ENCODE measurements around the gene GRHL1. TPM values are rescaled to one million over a fixed set of nuclear protein-coding genes. Genes with fewer than 3 reads are reported as not detected.

GRHL1 gene
- total RNA-seq, 4 donors from 2014 or later: 1.3 to 6.6 (median 1.5) TPM; not detected in 1

DNA sequence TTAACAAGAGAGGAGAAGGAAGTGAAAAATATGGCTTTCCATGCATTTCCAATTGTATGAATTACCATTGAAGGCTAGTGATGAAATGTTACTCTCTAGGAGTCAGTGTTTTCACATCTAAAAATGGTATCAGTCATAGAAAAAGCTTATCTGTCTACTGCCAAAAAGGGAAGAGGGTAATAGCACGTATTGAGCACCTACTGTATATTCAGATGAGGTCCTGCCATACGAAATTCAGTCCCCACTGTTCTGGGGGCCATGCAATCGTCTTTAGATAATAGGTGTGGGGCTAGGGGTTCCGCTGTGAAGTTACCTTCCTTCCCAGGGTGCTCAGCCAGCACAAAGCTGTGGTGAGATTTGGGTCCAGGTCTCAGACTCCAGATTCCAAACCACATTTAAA, 14.2 kb upstream of the GRHL1 start:
- no peak for TF ChIP-seq POLR2A (IDR thresholded peaks at IDR 0.05)
- TF ChIP-seq, protein P1, sequence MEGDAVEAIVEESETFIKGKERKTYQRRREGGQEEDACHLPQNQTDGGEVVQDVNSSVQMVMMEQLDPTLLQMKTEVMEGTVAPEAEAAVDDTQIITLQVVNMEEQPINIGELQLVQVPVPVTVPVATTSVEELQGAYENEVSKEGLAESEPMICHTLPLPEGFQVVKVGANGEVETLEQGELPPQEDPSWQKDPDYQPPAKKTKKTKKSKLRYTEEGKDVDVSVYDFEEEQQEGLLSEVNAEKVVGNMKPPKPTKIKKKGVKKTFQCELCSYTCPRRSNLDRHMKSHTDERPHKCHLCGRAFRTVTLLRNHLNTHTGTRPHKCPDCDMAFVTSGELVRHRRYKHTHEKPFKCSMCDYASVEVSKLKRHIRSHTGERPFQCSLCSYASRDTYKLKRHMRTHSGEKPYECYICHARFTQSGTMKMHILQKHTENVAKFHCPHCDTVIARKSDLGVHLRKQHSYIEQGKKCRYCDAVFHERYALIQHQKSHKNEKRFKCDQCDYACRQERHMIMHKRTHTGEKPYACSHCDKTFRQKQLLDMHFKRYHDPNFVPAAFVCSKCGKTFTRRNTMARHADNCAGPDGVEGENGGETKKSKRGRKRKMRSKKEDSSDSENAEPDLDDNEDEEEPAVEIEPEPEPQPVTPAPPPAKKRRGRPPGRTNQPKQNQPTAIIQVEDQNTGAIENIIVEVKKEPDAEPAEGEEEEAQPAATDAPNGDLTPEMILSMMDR (IDR thresholded peaks at IDR 0.05): no peak
- no peaks in the 10 kb centered on the region for H3K27me3 ChIP-seq
- no peak overlapping the region for H3K4me3 ChIP-seq
- DNase-seq: no peak
- no peaks in the 10 kb centered on the region for H3K4me1 ChIP-seq
- peaks cover 0 to 24% (median 0%) of the 10 kb centered on the region in 3 donors for H3K36me3 ChIP-seq
- no peak overlapping the region for H3K27ac ChIP-seq
- H3K9me3 ChIP-seq: no peaks in the 10 kb centered on the region

DNA sequence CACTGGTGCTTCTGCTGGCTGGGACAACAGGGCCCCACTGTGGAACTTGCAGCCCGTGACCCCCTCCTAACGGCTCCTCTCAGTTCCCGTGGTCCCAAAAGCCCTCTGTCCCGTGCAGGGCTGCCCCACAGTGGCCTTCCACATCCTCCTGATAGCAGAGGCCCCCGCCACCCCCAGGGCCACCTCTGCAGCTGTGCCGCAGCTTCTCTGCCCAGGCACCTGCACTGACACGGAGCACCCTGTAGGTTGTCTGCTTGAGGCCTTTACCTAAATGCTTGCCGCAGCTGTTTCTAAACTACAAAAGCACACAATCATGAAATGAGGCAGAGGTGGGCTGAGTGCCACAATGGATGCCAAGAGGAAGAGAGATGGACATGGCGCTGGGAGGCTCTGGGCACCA, 13.5 kb upstream of the GRHL1 start:
- Histone ChIP-seq H3K36me3 (peaks cover 0 to 18% (median 0%) of the 10 kb centered on the region in 3 donors), H3K27ac (no peak overlapping the region), H3K4me1 (no peaks in the 10 kb centered on the region), H3K27me3 (no peaks in the 10 kb centered on the region), H3K9me3 (no peaks in the 10 kb centered on the region), H3K4me3 (no peak overlapping the region)
- DNase-seq: no peak
- no peak for TF ChIP-seq POLR2A (IDR thresholded peaks at IDR 0.05)
- TF ChIP-seq, protein P1 (IDR thresholded peaks at IDR 0.05): no peak

DNA sequence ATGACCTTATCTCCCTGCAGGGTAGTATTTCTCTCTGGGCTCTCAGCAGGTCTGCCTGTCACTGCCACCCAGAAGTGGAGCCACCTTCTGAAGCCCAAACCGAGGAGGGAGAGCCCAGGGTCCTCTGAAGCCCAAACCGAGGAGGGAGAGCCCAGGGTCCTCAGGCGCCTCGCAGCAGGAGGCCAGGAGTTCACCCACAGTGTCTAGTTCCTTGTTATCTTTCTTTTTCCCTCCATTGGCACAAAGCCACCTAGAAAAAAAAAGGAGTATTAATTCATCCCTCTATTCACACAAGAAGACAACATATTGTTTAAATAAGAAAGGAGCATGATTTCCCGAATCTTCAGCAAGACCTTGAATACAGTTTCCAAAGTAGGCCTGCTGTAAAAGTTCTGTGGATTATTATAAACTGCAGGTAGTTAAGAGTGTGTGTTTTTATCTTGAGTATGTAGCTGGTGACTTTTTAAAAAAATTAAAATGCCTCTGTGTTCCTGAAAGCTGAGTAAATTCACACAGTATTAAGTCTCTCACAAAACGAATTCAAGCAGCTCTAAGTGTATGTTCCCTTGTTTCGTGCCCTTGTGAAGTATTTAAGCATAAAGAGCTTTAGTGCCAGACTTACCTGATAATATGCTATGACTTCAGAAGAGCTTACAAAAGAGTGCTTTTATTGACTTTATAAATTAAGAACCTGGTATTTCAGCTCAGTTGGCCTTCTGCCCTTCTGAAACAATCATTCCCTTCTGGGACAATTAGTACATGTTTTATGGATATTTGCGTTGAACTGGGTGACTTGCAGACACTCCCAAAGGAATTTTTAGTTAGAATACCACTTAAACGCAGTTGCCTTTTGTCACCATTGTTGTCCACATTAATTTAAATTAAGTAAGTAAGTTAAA, 11.7 kb upstream of the GRHL1 start:
- no peak overlapping the region for H3K4me3 ChIP-seq
- no peak for TF ChIP-seq POLR2A (IDR thresholded peaks at IDR 0.05)
- TF ChIP-seq, protein P1 (IDR thresholded peaks at IDR 0.05): no peak
- peaks cover 0 to 4% (median 0%) of the 10 kb centered on the region in 3 donors for H3K36me3 ChIP-seq
- no peak for DNase-seq
- no peaks in the 10 kb centered on the region for H3K9me3 ChIP-seq
- no peaks in the 10 kb centered on the region for H3K4me1 ChIP-seq
- H3K27ac ChIP-seq: no peak overlapping the region
- no peaks in the 10 kb centered on the region for H3K27me3 ChIP-seq

DNA sequence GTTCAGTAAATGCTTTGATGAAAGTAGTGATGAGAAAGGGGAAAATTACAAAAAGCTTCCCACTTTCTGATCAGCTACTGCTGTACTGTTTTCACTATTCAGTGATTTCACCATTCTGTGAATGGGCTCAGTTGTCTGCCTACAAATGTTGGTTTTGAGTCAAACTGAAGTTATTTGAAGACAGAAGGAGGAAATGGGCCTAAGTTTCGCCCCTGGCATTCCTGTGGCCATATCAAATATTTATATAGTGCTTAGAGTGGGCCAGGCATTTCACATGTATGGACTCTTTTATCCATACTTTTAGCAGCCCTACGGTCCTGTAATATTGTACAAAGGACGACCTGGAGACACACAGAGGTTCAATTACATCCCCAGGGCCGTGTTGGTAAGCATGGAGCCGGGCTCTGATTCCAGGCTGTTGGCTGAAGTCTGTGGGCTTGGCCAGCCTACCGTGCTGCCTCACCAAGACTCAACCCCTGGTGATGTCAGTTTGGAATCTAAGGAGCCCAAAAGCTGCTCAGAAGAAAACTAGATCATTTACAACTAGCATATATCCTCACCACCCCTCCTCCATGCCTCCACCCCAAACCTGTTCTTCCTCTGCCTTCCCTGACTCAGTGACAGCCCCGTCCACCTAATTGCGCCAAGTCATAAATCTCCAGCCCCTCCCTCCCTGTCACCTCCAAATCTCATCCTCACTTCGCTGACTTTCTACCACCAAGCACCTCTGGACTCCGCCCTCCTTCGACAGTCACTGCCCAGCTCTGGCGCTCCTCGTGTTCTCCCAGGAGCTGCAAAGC, 10.1 kb upstream of the GRHL1 start:
- H3K27me3 ChIP-seq: no peaks in the 10 kb centered on the region
- no peak overlapping the region for H3K27ac ChIP-seq
- no peaks in the 10 kb centered on the region for H3K36me3 ChIP-seq
- H3K4me1 ChIP-seq: no peaks in the 10 kb centered on the region
- H3K4me3 ChIP-seq: no peak overlapping the region
- DNase-seq: no peak
- no peaks in the 10 kb centered on the region for H3K9me3 ChIP-seq
- TF ChIP-seq, protein P1 (IDR thresholded peaks at IDR 0.05): no peak
- TF ChIP-seq POLR2A (IDR thresholded peaks at IDR 0.05): no peak

DNA sequence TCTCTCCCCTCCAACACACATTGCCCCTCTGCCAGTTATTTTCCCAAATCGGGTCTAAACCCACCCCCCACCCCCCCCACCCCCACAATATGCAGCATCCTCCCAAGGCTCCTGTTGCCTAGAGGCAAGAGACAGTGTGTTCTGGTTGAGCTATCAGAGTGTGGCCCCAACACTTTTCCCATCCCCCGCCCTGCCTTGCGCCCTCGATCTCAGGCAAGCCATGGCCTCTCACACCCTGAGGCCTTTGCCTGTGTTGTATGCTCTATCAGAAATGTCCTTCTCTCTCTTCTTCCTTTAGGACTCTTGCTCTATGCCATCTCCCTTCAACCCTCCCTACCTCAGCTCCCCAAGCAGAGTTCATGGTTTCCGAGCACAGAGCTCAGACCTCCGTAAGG, 9.5 kb upstream of the GRHL1 start:
- Histone ChIP-seq H3K4me3 (no peak overlapping the region), H3K27me3 (no peaks in the 10 kb centered on the region), H3K4me1 (no peaks in the 10 kb centered on the region), H3K36me3 (no peaks in the 10 kb centered on the region), H3K27ac (no peak overlapping the region), H3K9me3 (no peaks in the 10 kb centered on the region)
- no peak for TF ChIP-seq POLR2A (IDR thresholded peaks at IDR 0.05)
- TF ChIP-seq, protein P1 (IDR thresholded peaks at IDR 0.05): no peak
- DNase-seq: no peak
